GM18858 (cell line): ENCODE results near the gene FYB1.

Experiments used
- ATAC-seq: cut with Tn5 transposase; IDR thresholded peaks from one replicate; pipeline ENCODE4 v1.9.1; 2021; ENCODE audit not compliant: unreplicated experiment

Gene FYB1

GRCh38 chr5:39092581-39093351, 126.6 kb downstream of the FYB1 start:
- no peak for ATAC-seq

- no peak for ATAC-seq
These were observed 127.3 kb downstream of the FYB1 start for GRCh38 chr5:39091940-39092580.

- ATAC-seq = no peak
These were observed 135.4 kb downstream of the FYB1 start for GRCh38 chr5:39083968-39084367.

- ATAC-seq = no peak
These were observed 136.4 kb downstream of the FYB1 start for GRCh38 chr5:39082995-39083394.

- ATAC-seq = no peak
These were observed 138.7 kb downstream of the FYB1 start for GRCh38 chr5:39080597-39081204.

GRCh38 chr5:39080168-39080567, 139.2 kb downstream of the FYB1 start:
- ATAC-seq = no peak

GRCh38 chr5:39079147-39079546, 140.2 kb downstream of the FYB1 start:
- ATAC-seq = no peak

- ATAC-seq = peak; percentile 35
These were observed 142.3 kb downstream of the FYB1 start for GRCh38 chr5:39076757-39077728.

GRCh38 chr5:39076101-39076756, 143.1 kb downstream of the FYB1 start:
- ATAC-seq = no peak

- peak; percentile 55 for ATAC-seq
These were observed 145.1 kb downstream of the FYB1 start, which contains the start of gene RICTOR for GRCh38 chr5:39074017-39074814. TSS of gene RICTOR (minus strand) at chr5:39074399. CDS start at chr5:39074377, 22 bp downstream.

- ATAC-seq = peak; percentile 2
These were observed 145.7 kb downstream of the FYB1 start for GRCh38 chr5:39073767-39074016.

GRCh38 chr5:39072925-39073766, 146.2 kb downstream of the FYB1 start:
- ATAC-seq = peak; percentile 21

GRCh38 chr5:39068099-39068498, 151.3 kb downstream of the FYB1 start:
- no peak for ATAC-seq

- ATAC-seq = no peak
These were observed 154.9 kb downstream of the FYB1 start for GRCh38 chr5:39064450-39064849.

- no peak for ATAC-seq
These were observed 156.3 kb downstream of the FYB1 start for GRCh38 chr5:39063037-39063436.

GRCh38 chr5:39062530-39062929, 156.8 kb downstream of the FYB1 start:
- no peak for ATAC-seq

- no peak for ATAC-seq
These were observed 157.3 kb downstream of the FYB1 start for GRCh38 chr5:39062104-39062503.

GRCh38 chr5:39059064-39059463, 160.3 kb downstream of the FYB1 start:
- ATAC-seq = no peak
